Gastrocnemius medialis (tissue), 4 donors: Measurements from ENCODE around the gene SPNS2. TPM values are rescaled to one million over a fixed set of nuclear protein-coding genes. Genes with fewer than 3 reads are reported as not detected.

Experiments used
- ATAC-seq, 2 donors: fragments of 150-250 bp; one replicate each; pipeline ENCODE4 v1.9.1; 2016
- DNase-seq, 2 donors: peaks; one replicate each; pipeline ENCODE4 v3.0.0-alpha.2; 2019
- H3K27ac ChIP-seq, 4 donors: fragments of 200-600 bp; sonication (generic); 1 replicate in 1 of 4; 2 replicates in 3 of 4; pipeline ENCODE4 v1.5.1; 2016 to 2018; ENCODE audit warnings: mild to moderate bottlenecking in 2 of 4, moderate library complexity in 1 of 4
- H3K27me3 ChIP-seq, 3 donors: fragments of 200-600 bp; sonication (generic) in 2 of 3; 1 replicate in 1 of 3; 2 replicates in 2 of 3; pipeline versions ENCODE4 v1.5.1 to v1.6.0; 2016 to 2019; ENCODE audit warnings: mild to moderate bottlenecking in 1 of 3, moderate library complexity in 1 of 3
- H3K36me3 ChIP-seq, 2 donors: fragments of 200-600 bp; sonication (generic) in 1 of 2; one replicate each; pipeline ENCODE4 v1.5.1; 2017 to 2018
- H3K4me1 ChIP-seq, 2 donors: fragments of 200-600 bp; sonication (generic) in 1 of 2; one replicate each; pipeline ENCODE4 v1.5.1; 2016 to 2017; ENCODE audit warnings: mild to moderate bottlenecking in 2 of 2
- H3K4me3 ChIP-seq, 4 donors: fragments of 200-600 bp; sonication (generic) in 3 of 4; 1 replicate in 1 of 4; 2 replicates in 3 of 4; pipeline ENCODE4 v1.5.1; 2016 to 2019; ENCODE audit warnings: mild to moderate bottlenecking in 2 of 4
- H3K9me3 ChIP-seq, 3 donors: fragments of 200-600 bp; sonication (generic) in 2 of 3; 1 replicate in 1 of 3; 2 replicates in 2 of 3; pipeline ENCODE4 v1.5.1; 2016 to 2019
- POLR2A ChIP-seq, 2 donors: fragments of 450-650 bp; IDR thresholded peaks; one replicate each; pipeline ENCODE4 v1.6.1; 2017; ENCODE audit warnings: antibody characterized with exemption in 2 of 2, mild to moderate bottlenecking in 2 of 2, moderate library complexity in 2 of 2
- in situ Hi-C, 4 donors: fragments of 200-750 bp; cut with MboI; loops; one replicate each; pipeline versions ENCODE4 v1.15.0 to v1.8.0; 2017; ENCODE audit warnings: low sequenced_read_pairs in 4 of 4
- intact Hi-C: fragments of 100-400 bp; cut with DNase I; formaldehyde crosslinking; loops from one replicate; pipeline ENCODE4 v1.15.1; 2023; ENCODE audit warnings: low total_unique reads
- total RNA-seq, 4 donors: library from RNA; depleted of rRNA; stranded (reverse); fragments of >200 nt; gene quantifications; one replicate each; pipeline versions ENCODE4 v1.1.0 to v1.2.3, GENCODE V29; 2016
- TF ChIP-seq, protein P1 (sequence below), 5 experiments: fragments of 450-650 bp in 3 of 5; fragments of 200-600 bp in 2 of 5; sonication (generic) in 2 of 5; IDR thresholded peaks in 4 of 5; conservative IDR thresholded peaks in 1 of 5; 1 replicate in 4 of 5; 2 replicates in 1 of 5; pipeline ENCODE4 v1.5.1; 2016 to 2019; ENCODE audit warnings: antibody characterized with exemption in 5 of 5, mild to moderate bottlenecking in 3 of 5, moderate library complexity in 3 of 5

The SPNS2 gene
- total RNA-seq, 4 donors from 2014 or later: 2.7 to 6.2 (median 4.2) TPM

DNA sequence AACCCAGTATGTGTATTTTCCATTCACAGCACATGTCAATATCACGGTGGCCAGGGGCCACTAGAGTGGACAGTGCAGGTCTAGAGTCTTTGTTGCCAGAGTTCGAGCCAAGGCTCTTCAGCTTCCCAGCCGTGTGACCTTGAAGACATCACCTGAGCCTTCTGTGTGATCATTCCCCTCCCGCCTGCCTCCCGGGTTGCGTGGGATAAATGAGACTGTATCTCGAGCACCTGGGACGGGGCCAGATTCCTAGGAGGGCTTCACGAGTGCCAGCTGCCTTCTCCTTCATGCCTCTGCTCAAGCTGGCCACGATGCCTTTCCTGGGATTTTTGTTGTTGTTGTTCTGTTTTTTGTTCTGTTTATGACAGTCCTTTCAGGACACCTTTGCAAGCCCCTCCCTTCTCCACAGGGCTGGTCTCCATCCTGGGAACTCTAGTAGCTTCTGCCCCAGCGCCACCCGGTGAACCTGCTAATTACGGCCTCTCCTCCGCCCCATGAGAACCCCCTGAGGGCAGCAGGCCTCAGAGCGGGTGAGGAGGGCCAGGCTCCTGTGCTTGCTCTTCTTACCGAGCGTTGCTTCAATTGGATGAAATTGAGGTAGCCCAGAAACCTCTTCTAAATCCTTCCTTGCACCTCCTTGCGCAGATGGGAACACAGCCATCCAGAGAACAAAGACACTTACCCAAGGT lies 3.9 kb downstream of the SPNS2 start:
- in situ Hi-C loops (no loop called here), intact Hi-C loops (no loop called here)
- TF ChIP-seq POLR2A (IDR thresholded peaks at IDR 0.05): no peak
- TF ChIP-seq, protein P1, sequence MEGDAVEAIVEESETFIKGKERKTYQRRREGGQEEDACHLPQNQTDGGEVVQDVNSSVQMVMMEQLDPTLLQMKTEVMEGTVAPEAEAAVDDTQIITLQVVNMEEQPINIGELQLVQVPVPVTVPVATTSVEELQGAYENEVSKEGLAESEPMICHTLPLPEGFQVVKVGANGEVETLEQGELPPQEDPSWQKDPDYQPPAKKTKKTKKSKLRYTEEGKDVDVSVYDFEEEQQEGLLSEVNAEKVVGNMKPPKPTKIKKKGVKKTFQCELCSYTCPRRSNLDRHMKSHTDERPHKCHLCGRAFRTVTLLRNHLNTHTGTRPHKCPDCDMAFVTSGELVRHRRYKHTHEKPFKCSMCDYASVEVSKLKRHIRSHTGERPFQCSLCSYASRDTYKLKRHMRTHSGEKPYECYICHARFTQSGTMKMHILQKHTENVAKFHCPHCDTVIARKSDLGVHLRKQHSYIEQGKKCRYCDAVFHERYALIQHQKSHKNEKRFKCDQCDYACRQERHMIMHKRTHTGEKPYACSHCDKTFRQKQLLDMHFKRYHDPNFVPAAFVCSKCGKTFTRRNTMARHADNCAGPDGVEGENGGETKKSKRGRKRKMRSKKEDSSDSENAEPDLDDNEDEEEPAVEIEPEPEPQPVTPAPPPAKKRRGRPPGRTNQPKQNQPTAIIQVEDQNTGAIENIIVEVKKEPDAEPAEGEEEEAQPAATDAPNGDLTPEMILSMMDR (IDR thresholded peaks at IDR 0.05 in 4 of 5, conservative IDR thresholded peaks at IDR 0.05 in 1 of 5): no peak
- H3K27me3 ChIP-seq: peaks cover 23 to 27% (median 25%) of the 10 kb centered on the region in 3 donors
- no peaks in the 10 kb centered on the region for H3K9me3 ChIP-seq
- ATAC-seq: no peak
- peak overlapping the region in 2 of 4 donors; percentile 40 to 61 for H3K27ac ChIP-seq
- no peak for DNase-seq
- peaks cover 22 to 29% of the 10 kb centered on the region in 2 donors for H3K4me1 ChIP-seq
- H3K4me3 ChIP-seq: no peak overlapping the region
- H3K36me3 ChIP-seq: no peaks in the 10 kb centered on the region

DNA sequence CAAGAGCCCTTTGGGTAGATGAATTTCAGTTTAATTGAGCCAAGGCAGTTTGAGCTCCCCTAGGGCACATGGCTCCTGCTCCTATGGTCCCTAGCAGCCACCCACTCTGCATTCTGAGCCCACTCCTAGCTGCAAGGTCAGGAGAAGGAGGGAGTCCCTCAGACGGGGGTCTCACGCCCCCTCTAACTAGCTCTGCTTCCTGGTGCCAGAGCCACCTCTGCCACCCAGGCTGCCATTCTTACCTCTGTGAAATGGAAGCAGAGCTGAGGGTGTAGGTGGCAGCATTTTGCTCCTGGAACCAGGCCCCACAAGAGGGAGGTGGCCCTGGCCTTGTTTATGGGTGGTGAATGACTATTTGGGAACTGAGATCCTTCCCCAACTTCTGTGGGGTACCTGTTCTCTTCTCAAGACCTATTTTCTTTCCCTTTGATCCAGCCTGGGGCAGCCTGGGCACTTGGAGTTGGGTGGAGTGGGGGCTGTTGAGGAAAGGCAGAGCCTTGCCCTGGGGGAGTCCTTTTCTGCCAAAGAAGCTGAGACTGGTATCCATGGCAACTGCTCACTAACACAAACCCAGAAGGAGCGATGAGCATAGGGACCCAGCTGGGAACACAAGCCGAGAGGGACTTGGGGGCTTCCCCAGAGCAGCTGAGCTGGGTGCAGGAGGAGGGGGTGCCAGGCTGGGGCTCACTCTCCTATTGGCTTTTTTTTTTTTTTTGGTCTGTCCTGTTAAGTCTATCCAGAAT lies 4.8 kb downstream of the SPNS2 start:
- peak overlapping the region in 3 of 4 donors; percentile 38 to 61 (median 40) for H3K27ac ChIP-seq
- TF ChIP-seq POLR2A (IDR thresholded peaks at IDR 0.05): no peak
- TF ChIP-seq, protein P1 (IDR thresholded peaks at IDR 0.05 in 4 of 5, conservative IDR thresholded peaks at IDR 0.05 in 1 of 5): no peak
- ATAC-seq (no peak), DNase-seq (no peak)
- H3K9me3 ChIP-seq: no peaks in the 10 kb centered on the region
- H3K4me1 ChIP-seq: peaks cover 22 to 31% of the 10 kb centered on the region in 2 donors
- no peaks in the 10 kb centered on the region for H3K36me3 ChIP-seq
- peaks cover 23 to 27% (median 25%) of the 10 kb centered on the region in 3 donors for H3K27me3 ChIP-seq
- intact Hi-C loops (no loop called here), in situ Hi-C loops (no loop called here)
- no peak overlapping the region for H3K4me3 ChIP-seq

DNA sequence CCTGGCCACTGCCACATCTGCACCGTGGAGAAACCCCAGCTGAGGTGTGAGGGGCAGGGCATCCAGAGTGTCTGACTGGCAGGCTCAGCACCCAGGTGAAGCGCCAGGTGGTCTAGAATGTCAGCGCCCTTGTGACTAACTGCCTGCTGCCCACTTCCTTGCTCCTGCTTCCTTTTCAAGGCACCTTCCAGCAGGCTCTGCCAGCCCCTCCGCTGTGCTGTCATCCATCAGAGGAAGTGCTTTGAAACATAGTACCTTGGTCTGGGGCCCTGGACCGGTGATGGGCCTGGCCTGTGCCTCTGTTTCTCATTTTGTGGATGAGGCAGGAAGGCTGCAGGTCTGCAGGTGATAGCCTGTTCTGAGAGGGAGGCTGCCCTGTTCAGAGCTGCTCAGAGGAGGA lies 5.5 kb downstream of the SPNS2 start:
- intact Hi-C loops (no loop called here), in situ Hi-C loops (no loop called here)
- Histone ChIP-seq H3K27ac (peak overlapping the region in 3 of 4 donors; percentile 27 to 61 (median 45)), H3K36me3 (no peaks in the 10 kb centered on the region), H3K4me1 (peaks cover 22 to 33% of the 10 kb centered on the region in 2 donors), H3K4me3 (no peak overlapping the region), H3K9me3 (no peaks in the 10 kb centered on the region), H3K27me3 (peaks cover 23 to 27% (median 25%) of the 10 kb centered on the region in 3 donors)
- ATAC-seq (no peak), DNase-seq (no peak)
- TF ChIP-seq POLR2A (IDR thresholded peaks at IDR 0.05): no peak
- TF ChIP-seq, protein P1 (IDR thresholded peaks at IDR 0.05 in 4 of 5, conservative IDR thresholded peaks at IDR 0.05 in 1 of 5): no peak

DNA sequence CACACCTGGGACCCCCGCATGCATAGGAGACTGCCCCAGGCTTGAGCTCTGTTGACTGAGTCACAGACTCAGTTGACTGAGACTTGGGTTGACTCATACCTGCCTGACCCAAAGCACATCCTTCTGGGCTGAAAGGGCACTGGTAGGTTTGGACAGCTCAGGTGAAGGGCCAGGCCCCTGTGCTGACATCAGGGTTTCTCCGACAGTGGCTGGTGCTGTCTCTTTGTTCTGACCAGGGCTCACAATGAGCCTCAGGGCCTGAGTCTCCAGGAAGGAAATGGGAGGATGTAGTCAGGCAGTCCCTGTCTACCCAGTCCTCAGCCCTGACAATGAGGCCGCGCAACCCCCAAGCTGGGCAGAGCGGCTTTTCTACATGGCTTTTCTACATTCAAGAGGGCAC lies 6.5 kb downstream of the SPNS2 start:
- H3K27ac ChIP-seq: peak overlapping the region in 3 of 4 donors; percentile 36 to 61 (median 45)
- intact Hi-C loops (no loop called here), in situ Hi-C loops (no loop called here)
- H3K27me3 ChIP-seq: peaks cover 14 to 23% (median 17%) of the 10 kb centered on the region in 3 donors
- ATAC-seq (no peak), DNase-seq (no peak)
- no peaks in the 10 kb centered on the region for H3K36me3 ChIP-seq
- no peaks in the 10 kb centered on the region for H3K9me3 ChIP-seq
- TF ChIP-seq POLR2A (IDR thresholded peaks at IDR 0.05): no peak
- TF ChIP-seq, protein P1 (IDR thresholded peaks at IDR 0.05 in 4 of 5, conservative IDR thresholded peaks at IDR 0.05 in 1 of 5): no peak
- H3K4me1 ChIP-seq: peaks cover 18 to 35% of the 10 kb centered on the region in 2 donors
- no peak overlapping the region for H3K4me3 ChIP-seq
